ENCODE measurements around the gene DNAH5. TPM values are rescaled to one million over a fixed set of nuclear protein-coding genes. Genes with fewer than 3 reads are reported as not detected.

The DNAH5 gene
- total RNA-seq, 1 experiment from 2014 or later, result 8.0 TPM

DNA sequence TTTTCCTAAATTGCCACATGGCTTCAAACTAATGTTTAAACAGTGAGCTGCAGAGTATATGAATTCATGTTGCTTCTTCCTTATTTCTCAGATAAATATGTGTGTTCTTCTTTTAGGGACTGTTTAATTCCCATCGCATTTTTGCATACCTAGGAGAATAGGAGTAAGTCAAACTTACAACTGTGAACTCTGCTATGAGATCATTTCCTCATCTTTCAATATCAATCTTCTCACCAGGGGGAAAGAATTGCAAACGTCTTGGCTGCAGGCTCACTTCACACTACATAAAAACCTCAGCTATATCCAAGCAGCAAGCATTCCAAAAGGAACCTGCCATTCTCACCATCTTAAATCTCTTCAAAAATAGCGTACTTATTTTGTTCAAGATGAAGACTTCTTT, 271.0 kb downstream of the DNAH5 start:
- ChIA-PET CTCF (no interaction called here), POLR2A (no interaction called here)
- Histone ChIP-seq H3K36me3 (ENCODE audit: control insufficient read depth, insufficient read depth, low read length) (no peaks in the 10 kb centered on the region), H3K27ac (ENCODE audit: low read length) (no peak overlapping the region), H3K4me1 (ENCODE audit: control insufficient read depth, insufficient read depth, low read length) (no peaks in the 10 kb centered on the region), H3K27me3 (ENCODE audit: control insufficient read depth, insufficient read depth, low read length) (no peaks in the 10 kb centered on the region; the same call in 1 of the 2 replicates), H3K9me3 (ENCODE audit: control insufficient read depth, insufficient read depth, low read depth, low read length) (no peaks in the 10 kb centered on the region), H3K4me3 (ENCODE audit: low read depth in 2 of 2, low read length in 2 of 2) (no peak overlapping the region)
- DNase-seq (ENCODE audit: low read depth, low spot score) (no peak), ATAC-seq (no peak)
- TF ChIP-seq, protein P1, sequence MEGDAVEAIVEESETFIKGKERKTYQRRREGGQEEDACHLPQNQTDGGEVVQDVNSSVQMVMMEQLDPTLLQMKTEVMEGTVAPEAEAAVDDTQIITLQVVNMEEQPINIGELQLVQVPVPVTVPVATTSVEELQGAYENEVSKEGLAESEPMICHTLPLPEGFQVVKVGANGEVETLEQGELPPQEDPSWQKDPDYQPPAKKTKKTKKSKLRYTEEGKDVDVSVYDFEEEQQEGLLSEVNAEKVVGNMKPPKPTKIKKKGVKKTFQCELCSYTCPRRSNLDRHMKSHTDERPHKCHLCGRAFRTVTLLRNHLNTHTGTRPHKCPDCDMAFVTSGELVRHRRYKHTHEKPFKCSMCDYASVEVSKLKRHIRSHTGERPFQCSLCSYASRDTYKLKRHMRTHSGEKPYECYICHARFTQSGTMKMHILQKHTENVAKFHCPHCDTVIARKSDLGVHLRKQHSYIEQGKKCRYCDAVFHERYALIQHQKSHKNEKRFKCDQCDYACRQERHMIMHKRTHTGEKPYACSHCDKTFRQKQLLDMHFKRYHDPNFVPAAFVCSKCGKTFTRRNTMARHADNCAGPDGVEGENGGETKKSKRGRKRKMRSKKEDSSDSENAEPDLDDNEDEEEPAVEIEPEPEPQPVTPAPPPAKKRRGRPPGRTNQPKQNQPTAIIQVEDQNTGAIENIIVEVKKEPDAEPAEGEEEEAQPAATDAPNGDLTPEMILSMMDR (IDR thresholded peaks at IDR 0.05), result no peak
- TF ChIP-seq POLR2AphosphoS5 (IDR thresholded peaks at IDR 0.05; ENCODE audit: low read depth, low read length) (no peak), REST (IDR thresholded peaks at IDR 0.05; ENCODE audit: insufficient read depth in 1 of 2, low read depth in 2 of 2, low read length in 1 of 2) (no peak), TCF7L2 (IDR thresholded peaks at IDR 0.05; ENCODE audit: low read depth, low read length) (no peak), SIN3A (IDR thresholded peaks at IDR 0.05; ENCODE audit: borderline replicate concordance, insufficient read depth, low read depth, low read length) (no peak)
- in situ Hi-C loops (cut with HindIII; ENCODE audit: low pct_unique_long_range_greater_than_20kb, low sequenced_read_pairs) (no loop called here), intact Hi-C loops (cut with micrococcal nuclease; ENCODE audit: unreplicated experiment) (no loop called here)
- no TSS peak for BruUV-seq (replicated peaks)

GRCh38 chr5:13664377-13664776, 280.1 kb downstream of the DNAH5 start:
- H3K27ac ChIP-seq (ENCODE audit: low read length), result no peak overlapping the region
- H3K4me3 ChIP-seq (ENCODE audit: low read depth in 2 of 2, low read length in 2 of 2), result no peak overlapping the region
- in situ Hi-C loops (cut with HindIII; ENCODE audit: low pct_unique_long_range_greater_than_20kb, low sequenced_read_pairs), result no loop called here
- H3K9me3 ChIP-seq (ENCODE audit: control insufficient read depth, insufficient read depth, low read depth, low read length), result no peaks in the 10 kb centered on the region
- ChIA-PET CTCF (no interaction called here), POLR2A (no interaction called here)
- intact Hi-C loops (cut with micrococcal nuclease; ENCODE audit: unreplicated experiment), result no loop called here
- DNase-seq (ENCODE audit: low read depth, low spot score) (no peak), ATAC-seq (0 out of 2 replicates have a peak, but pooled peaks have one; percentile 42)
- BruUV-seq (replicated peaks), result no TSS peak
- H3K27me3 ChIP-seq (ENCODE audit: control insufficient read depth, insufficient read depth, low read length), result no peaks in the 10 kb centered on the region; the same call in 1 of the 2 replicates
- no peaks in the 10 kb centered on the region for H3K36me3 ChIP-seq (ENCODE audit: control insufficient read depth, insufficient read depth, low read length)
- TF ChIP-seq POLR2AphosphoS5 (IDR thresholded peaks at IDR 0.05; ENCODE audit: low read depth, low read length) (no peak), SIN3A (IDR thresholded peaks at IDR 0.05; ENCODE audit: borderline replicate concordance, insufficient read depth, low read depth, low read length) (no peak), TCF7L2 (IDR thresholded peaks at IDR 0.05; ENCODE audit: low read depth, low read length) (no peak), REST (IDR thresholded peaks at IDR 0.05; ENCODE audit: insufficient read depth in 1 of 2, low read depth in 2 of 2, low read length in 1 of 2) (no peak)
- TF ChIP-seq, protein P1 (IDR thresholded peaks at IDR 0.05), result no peak
- H3K4me1 ChIP-seq (ENCODE audit: control insufficient read depth, insufficient read depth, low read length), result no peaks in the 10 kb centered on the region
